PFSK-1 (cell line): Measurements from ENCODE around the gene ADAM33.

Experiments used
- FOXP2 ChIP-seq: optimal IDR thresholded peaks from 2 replicates; pipeline ENCODE3; 2011; ENCODE audit warnings: borderline replicate concordance, control low read depth, inconsistent platforms; ENCODE audit not compliant: insufficient read depth; ENCODE audit errors: extremely low read length, extremely low read depth
- POLR2AphosphoS5 ChIP-seq: IDR thresholded peaks from 2 replicates; pipeline ENCODE4 v1.6.1; 2012; ENCODE audit warnings: low read depth, mild to moderate bottlenecking, control low read depth, low read length, moderate library complexity
- SIN3A ChIP-seq: IDR thresholded peaks from 2 replicates; pipeline ENCODE4 v1.6.1; 2012; ENCODE audit warnings: mild to moderate bottlenecking, low read length, moderate library complexity, borderline replicate concordance; ENCODE audit not compliant: insufficient read depth
- TAF1 ChIP-seq: IDR thresholded peaks from 2 replicates; pipeline ENCODE4 v1.6.1; 2012; ENCODE audit warnings: low read length, control low read depth, borderline replicate concordance; ENCODE audit not compliant: insufficient read depth
- TF ChIP-seq, protein P1 (sequence below), 2 experiments: IDR thresholded peaks; 2 replicates each; pipeline versions ENCODE4 v1.6.1 to v1.8.0; 2011 to 2012; ENCODE audit warnings: low read depth in 2 of 2, low read length in 2 of 2, control low read depth in 1 of 2, inconsistent platforms in 1 of 2, mild to moderate bottlenecking in 1 of 2, moderate library complexity in 1 of 2; ENCODE audit not compliant: insufficient read depth in 1 of 2

Gene ADAM33

DNA sequence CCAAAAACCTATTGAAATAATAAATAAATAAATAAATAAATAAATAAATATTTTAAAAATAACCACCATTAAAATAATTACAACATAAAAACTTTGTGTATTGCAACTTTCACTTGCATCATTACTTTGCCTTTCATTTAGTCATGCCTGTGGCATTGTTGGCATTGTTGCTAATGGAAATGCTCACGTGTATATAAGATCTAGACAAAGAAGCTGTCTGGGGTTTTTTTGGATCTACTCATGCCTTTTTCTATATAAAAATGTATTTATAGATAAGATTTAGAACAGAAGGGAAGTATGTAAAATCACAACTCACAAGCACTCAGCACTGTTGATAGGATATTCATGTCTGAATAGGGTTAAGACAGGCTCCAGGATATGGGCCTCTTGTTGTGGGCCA is 46.5 kb downstream of the ADAM33 start:
- no peak for TF ChIP-seq FOXP2
- TF ChIP-seq, protein P1, sequence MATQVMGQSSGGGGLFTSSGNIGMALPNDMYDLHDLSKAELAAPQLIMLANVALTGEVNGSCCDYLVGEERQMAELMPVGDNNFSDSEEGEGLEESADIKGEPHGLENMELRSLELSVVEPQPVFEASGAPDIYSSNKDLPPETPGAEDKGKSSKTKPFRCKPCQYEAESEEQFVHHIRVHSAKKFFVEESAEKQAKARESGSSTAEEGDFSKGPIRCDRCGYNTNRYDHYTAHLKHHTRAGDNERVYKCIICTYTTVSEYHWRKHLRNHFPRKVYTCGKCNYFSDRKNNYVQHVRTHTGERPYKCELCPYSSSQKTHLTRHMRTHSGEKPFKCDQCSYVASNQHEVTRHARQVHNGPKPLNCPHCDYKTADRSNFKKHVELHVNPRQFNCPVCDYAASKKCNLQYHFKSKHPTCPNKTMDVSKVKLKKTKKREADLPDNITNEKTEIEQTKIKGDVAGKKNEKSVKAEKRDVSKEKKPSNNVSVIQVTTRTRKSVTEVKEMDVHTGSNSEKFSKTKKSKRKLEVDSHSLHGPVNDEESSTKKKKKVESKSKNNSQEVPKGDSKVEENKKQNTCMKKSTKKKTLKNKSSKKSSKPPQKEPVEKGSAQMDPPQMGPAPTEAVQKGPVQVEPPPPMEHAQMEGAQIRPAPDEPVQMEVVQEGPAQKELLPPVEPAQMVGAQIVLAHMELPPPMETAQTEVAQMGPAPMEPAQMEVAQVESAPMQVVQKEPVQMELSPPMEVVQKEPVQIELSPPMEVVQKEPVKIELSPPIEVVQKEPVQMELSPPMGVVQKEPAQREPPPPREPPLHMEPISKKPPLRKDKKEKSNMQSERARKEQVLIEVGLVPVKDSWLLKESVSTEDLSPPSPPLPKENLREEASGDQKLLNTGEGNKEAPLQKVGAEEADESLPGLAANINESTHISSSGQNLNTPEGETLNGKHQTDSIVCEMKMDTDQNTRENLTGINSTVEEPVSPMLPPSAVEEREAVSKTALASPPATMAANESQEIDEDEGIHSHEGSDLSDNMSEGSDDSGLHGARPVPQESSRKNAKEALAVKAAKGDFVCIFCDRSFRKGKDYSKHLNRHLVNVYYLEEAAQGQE (IDR thresholded peaks at IDR 0.05; ENCODE audit: insufficient read depth in 1 of 2, low read depth in 2 of 2, low read length in 2 of 2), result no peak
- no peak for TF ChIP-seq SIN3A
- TF ChIP-seq TAF1, result no peak
- no peak for TF ChIP-seq POLR2AphosphoS5

DNA sequence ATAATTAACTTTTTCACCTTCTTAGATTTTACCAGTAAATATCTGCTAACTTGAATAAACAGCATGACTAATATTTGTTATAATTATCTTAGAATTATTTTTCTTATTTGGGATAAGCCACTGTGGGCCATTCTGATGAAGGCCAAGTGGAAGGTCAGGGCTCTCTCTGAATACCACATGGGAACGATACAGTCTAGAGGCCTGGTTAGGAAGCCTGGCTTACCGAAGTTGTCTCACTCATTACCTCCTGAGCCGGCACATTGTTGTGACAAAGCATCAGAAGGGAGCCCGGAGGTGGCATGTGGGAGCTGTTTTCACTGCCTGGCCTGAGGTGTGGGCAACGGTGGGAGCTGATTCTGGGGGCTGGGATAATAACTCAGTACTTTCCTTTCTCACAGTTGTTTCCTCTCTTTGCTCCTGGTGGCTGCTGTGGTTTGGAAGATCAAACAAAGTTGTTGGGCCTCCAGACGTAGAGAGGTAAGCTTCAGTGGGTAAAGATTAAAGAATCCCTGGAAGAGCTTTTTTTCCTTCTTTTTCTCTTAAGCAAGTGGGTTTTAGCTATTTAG is 47.8 kb downstream of the ADAM33 start:
- TF ChIP-seq, protein P1 (IDR thresholded peaks at IDR 0.05; ENCODE audit: insufficient read depth in 1 of 2, low read depth in 2 of 2, low read length in 2 of 2), result no peak
- no peak for TF ChIP-seq TAF1
- no peak for TF ChIP-seq SIN3A
- no peak for TF ChIP-seq POLR2AphosphoS5
- TF ChIP-seq FOXP2, result no peak

DNA sequence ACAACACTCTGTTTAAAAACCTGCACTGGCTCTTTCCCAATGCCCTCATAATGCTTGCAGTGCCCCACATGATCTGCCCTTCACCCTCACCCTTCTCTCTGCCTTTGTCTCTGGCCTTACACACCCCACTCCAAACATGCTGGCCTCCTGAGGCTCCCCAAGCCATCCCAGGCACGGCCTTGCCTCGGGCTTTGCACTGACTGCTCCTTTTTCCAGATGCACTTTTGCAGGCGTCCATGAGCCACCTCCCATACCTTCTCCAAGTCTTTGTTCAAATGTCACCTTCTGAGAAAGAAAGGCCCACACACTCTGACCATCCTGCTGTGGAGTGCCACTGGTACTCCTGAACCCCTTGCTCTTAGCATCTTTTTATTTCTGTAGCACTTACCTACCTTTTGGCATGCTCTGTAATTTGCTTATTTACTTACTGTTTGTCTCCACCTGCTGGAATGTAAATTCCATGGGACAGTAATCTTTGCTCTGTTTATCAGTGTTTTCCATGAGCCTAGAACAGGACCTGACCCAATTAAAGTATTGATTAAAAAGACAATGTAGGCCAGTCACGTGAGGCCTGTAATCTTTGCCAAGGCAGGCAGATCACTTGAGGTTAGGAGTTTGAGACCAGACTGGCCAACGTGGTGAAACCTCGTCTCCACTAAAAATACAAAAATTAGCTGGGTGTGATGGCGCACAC is 49.4 kb downstream of the ADAM33 start:
- no peak for TF ChIP-seq TAF1
- TF ChIP-seq, protein P1 (IDR thresholded peaks at IDR 0.05; ENCODE audit: insufficient read depth in 1 of 2, low read depth in 2 of 2, low read length in 2 of 2), result no peak
- no peak for TF ChIP-seq POLR2AphosphoS5
- TF ChIP-seq FOXP2, result no peak
- TF ChIP-seq SIN3A, result no peak

DNA sequence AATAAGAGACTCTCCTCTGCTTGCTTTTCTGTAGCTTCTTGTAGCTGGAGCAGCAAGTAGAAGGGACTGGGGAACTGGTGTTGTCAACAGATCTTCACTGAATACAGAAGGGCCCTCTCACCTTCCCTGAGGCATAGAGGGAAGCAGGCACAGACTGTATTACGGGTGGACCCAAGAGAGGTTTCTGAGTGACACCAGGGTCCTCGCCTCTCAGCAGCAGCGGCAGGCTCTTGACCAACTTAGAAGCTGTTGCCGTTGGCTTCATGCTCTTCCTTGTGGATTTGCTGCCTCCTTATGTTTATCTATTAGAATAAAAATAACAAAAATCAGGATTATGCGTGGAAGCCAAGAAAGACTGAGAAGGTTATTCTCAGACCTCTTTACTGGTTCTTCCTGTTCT is 50.3 kb downstream of the ADAM33 start:
- TF ChIP-seq, protein P1 (IDR thresholded peaks at IDR 0.05; ENCODE audit: insufficient read depth in 1 of 2, low read depth in 2 of 2, low read length in 2 of 2), result no peak
- TF ChIP-seq SIN3A (no peak), POLR2AphosphoS5 (no peak), FOXP2 (no peak), TAF1 (no peak)
